Stimulated activated CD4-positive, alpha-beta T cell treated with anti-CD3 and anti-CD28 coated beads, Interleukin-12 subunit alpha, Interleukin-12 subunit beta, amount 100 ng/mL, for 4 hours (primary cell): ENCODE measurements around the gene GLRA1.
"Not testable (repeated sequence)": the region's sequence is repeated elsewhere in the genome, so short reads cannot be mapped to it uniquely, and the experiment has no call there.

Source experiments
- DNase-seq: peaks from one replicate; pipeline ENCODE4 v3.0.0-alpha.2; 2020

The GLRA1 gene

GRCh38 chr5:151880324-151880723, 44.3 kb downstream of the GLRA1 start:
- no peak for DNase-seq

GRCh38 chr5:151873701-151874100, 51.0 kb downstream of the GLRA1 start:
- no peak for DNase-seq

GRCh38 chr5:151872701-151873100, 52.0 kb downstream of the GLRA1 start:
- no peak for DNase-seq

- DNase-seq = no peak
These were observed 53.8 kb downstream of the GLRA1 start for GRCh38 chr5:151870820-151871219.

- DNase-seq = no peak
These were observed 54.4 kb downstream of the GLRA1 start for GRCh38 chr5:151870271-151870670.

- no peak for DNase-seq
These were observed 54.8 kb downstream of the GLRA1 start for GRCh38 chr5:151869843-151870242.

GRCh38 chr5:151868451-151868850, 56.2 kb downstream of the GLRA1 start:
- no peak for DNase-seq

- no peak for DNase-seq
These were observed 60.4 kb downstream of the GLRA1 start for GRCh38 chr5:151864061-151864748.

GRCh38 chr5:151863566-151863965, 61.1 kb downstream of the GLRA1 start:
- DNase-seq = no peak

GRCh38 chr5:151862811-151863472, 61.7 kb downstream of the GLRA1 start:
- no peak for DNase-seq

GRCh38 chr5:151860867-151861266, 63.8 kb downstream of the GLRA1 start:
- not testable (repeated sequence) for DNase-seq

- DNase-seq = no peak
These were observed 67.8 kb downstream of the GLRA1 start for GRCh38 chr5:151856861-151857260.

GRCh38 chr5:151855701-151856100, 69.0 kb downstream of the GLRA1 start:
- DNase-seq = no peak

- DNase-seq = no peak
These were observed 76.8 kb downstream of the GLRA1 start for GRCh38 chr5:151847871-151848270.

- no peak for DNase-seq
These were observed 77.9 kb downstream of the GLRA1 start for GRCh38 chr5:151846765-151847164.

GRCh38 chr5:151832843-151833242, 91.8 kb downstream of the GLRA1 start:
- DNase-seq = not testable (repeated sequence)

GRCh38 chr5:151829370-151829769, 95.3 kb downstream of the GLRA1 start:
- DNase-seq = no peak

GRCh38 chr5:151825445-151825844, 99.2 kb downstream of the GLRA1 start:
- no peak for DNase-seq

- DNase-seq = no peak
These were observed 102.5 kb downstream of the GLRA1 start for GRCh38 chr5:151822141-151822540.

- DNase-seq = no peak
These were observed 103.7 kb downstream of the GLRA1 start for GRCh38 chr5:151820903-151821302.

- DNase-seq = no peak
These were observed 104.4 kb downstream of the GLRA1 start for GRCh38 chr5:151820271-151820670.

- DNase-seq = no peak
These were observed 104.8 kb downstream of the GLRA1 start for GRCh38 chr5:151819830-151820229.

- no peak for DNase-seq
These were observed 109.6 kb downstream of the GLRA1 start for GRCh38 chr5:151815051-151815450.

- DNase-seq = no peak
These were observed 111.8 kb downstream of the GLRA1 start for GRCh38 chr5:151812757-151813309.
